ENCODE results near the gene ELMOD1.

GRCh38 chr11:107598225-107599139 is 7.5 kb downstream of the ELMOD1 start:
- TF ChIP-seq YY1 (tag by site-specific recombination; IDR thresholded peaks at IDR 0.05) (no peak), ZBTB1 (tag by site-specific recombination; IDR thresholded peaks at IDR 0.05) (no peak), ZNF169 (tag by site-specific recombination; IDR thresholded peaks at IDR 0.05) (no peak), GLI4 (tag by site-specific recombination; IDR thresholded peaks at IDR 0.05) (no peak), SETDB1 (IDR thresholded peaks at IDR 0.05; ENCODE audit: insufficient read length, low read length) (no peak), ZNF398 (tag by site-specific recombination; IDR thresholded peaks at IDR 0.05) (no peak), ZNF501 (tag by site-specific recombination; IDR thresholded peaks at IDR 0.05) (no peak), ZNF18 (tag by site-specific recombination; IDR thresholded peaks at IDR 0.05) (no peak), ZNF521 (tag by site-specific recombination; IDR thresholded peaks at IDR 0.05) (no peak), PRDM1 (tag by site-specific recombination; IDR thresholded peaks at IDR 0.05) (no peak), ZNF341 (tag by site-specific recombination; IDR thresholded peaks at IDR 0.05; ENCODE audit: low read depth) (no peak)
- TF ChIP-seq, protein P1, sequence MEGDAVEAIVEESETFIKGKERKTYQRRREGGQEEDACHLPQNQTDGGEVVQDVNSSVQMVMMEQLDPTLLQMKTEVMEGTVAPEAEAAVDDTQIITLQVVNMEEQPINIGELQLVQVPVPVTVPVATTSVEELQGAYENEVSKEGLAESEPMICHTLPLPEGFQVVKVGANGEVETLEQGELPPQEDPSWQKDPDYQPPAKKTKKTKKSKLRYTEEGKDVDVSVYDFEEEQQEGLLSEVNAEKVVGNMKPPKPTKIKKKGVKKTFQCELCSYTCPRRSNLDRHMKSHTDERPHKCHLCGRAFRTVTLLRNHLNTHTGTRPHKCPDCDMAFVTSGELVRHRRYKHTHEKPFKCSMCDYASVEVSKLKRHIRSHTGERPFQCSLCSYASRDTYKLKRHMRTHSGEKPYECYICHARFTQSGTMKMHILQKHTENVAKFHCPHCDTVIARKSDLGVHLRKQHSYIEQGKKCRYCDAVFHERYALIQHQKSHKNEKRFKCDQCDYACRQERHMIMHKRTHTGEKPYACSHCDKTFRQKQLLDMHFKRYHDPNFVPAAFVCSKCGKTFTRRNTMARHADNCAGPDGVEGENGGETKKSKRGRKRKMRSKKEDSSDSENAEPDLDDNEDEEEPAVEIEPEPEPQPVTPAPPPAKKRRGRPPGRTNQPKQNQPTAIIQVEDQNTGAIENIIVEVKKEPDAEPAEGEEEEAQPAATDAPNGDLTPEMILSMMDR (tag by site-specific recombination; IDR thresholded peaks at IDR 0.05) = no peak; the same call in 1 of the 2 replicates
- TF ChIP-seq, protein P2, sequence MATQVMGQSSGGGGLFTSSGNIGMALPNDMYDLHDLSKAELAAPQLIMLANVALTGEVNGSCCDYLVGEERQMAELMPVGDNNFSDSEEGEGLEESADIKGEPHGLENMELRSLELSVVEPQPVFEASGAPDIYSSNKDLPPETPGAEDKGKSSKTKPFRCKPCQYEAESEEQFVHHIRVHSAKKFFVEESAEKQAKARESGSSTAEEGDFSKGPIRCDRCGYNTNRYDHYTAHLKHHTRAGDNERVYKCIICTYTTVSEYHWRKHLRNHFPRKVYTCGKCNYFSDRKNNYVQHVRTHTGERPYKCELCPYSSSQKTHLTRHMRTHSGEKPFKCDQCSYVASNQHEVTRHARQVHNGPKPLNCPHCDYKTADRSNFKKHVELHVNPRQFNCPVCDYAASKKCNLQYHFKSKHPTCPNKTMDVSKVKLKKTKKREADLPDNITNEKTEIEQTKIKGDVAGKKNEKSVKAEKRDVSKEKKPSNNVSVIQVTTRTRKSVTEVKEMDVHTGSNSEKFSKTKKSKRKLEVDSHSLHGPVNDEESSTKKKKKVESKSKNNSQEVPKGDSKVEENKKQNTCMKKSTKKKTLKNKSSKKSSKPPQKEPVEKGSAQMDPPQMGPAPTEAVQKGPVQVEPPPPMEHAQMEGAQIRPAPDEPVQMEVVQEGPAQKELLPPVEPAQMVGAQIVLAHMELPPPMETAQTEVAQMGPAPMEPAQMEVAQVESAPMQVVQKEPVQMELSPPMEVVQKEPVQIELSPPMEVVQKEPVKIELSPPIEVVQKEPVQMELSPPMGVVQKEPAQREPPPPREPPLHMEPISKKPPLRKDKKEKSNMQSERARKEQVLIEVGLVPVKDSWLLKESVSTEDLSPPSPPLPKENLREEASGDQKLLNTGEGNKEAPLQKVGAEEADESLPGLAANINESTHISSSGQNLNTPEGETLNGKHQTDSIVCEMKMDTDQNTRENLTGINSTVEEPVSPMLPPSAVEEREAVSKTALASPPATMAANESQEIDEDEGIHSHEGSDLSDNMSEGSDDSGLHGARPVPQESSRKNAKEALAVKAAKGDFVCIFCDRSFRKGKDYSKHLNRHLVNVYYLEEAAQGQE (tag by site-specific recombination; IDR thresholded peaks at IDR 0.05) = no peak
